CD14-positive monocyte (primary cell): Measurements from ENCODE around the gene KIF1B. TPM values are rescaled to one million over a fixed set of nuclear protein-coding genes. Genes with fewer than 3 reads are reported as not detected.

ENCODE experiments used
- DNase-seq, 3 donors: peaks; one replicate each; pipeline ENCODE4 v3.0.0-alpha.2; 2011 to 2022
- H2AFZ ChIP-seq: 2 replicates; pipeline ENCODE4 v1.6.0; 2012; ENCODE audit warnings: mild to moderate bottlenecking, low read depth, low read length, inconsistent platforms; ENCODE audit not compliant: insufficient read depth, poor library complexity, severe bottlenecking
- H3K27ac ChIP-seq, 2 donors: 1 replicate in 1 of 2; 2 replicates in 1 of 2; pipeline ENCODE4 v1.5.1; 2012 to 2013; ENCODE audit warnings: low read length in 2 of 2, control low read depth in 1 of 2, inconsistent platforms in 1 of 2, low read depth in 1 of 2, mild to moderate bottlenecking in 1 of 2
- H3K27me3 ChIP-seq, 2 donors: one replicate each; pipeline versions ENCODE4 v1.6.0 to v1.6.1; 2011 to 2013; ENCODE audit warnings: low read length in 2 of 2; ENCODE audit not compliant: control insufficient read depth in 2 of 2, insufficient read depth in 2 of 2
- H3K36me3 ChIP-seq, 2 donors: replicated peaks in 1 of 2; 1 replicate in 1 of 2; 2 replicates in 1 of 2; pipeline versions ENCODE4 v1.5.1 to v1.6.1; 2012 to 2013; ENCODE audit warnings: low read length in 2 of 2, control low read depth in 1 of 2, inconsistent platforms in 1 of 2, mild to moderate bottlenecking in 1 of 2; ENCODE audit not compliant: insufficient read depth in 2 of 2, control insufficient read depth in 1 of 2
- H3K4me1 ChIP-seq, 2 donors: 1 replicate in 1 of 2; 2 replicates in 1 of 2; pipeline versions ENCODE4 v1.5.1 to v1.6.1; 2012 to 2013; ENCODE audit warnings: low read length in 2 of 2, control low read depth in 1 of 2, inconsistent platforms in 1 of 2, mild to moderate bottlenecking in 1 of 2, moderate library complexity in 1 of 2; ENCODE audit not compliant: insufficient read depth in 2 of 2, control insufficient read depth in 1 of 2
- H3K4me2 ChIP-seq: replicated peaks from 2 replicates; pipeline ENCODE3; 2012; ENCODE audit warnings: low read length, moderate library complexity, mild to moderate bottlenecking; ENCODE audit not compliant: poor library complexity, severe bottlenecking; ENCODE audit errors: extremely low read depth
- H3K4me3 ChIP-seq, 3 experiments: fragments of 200-600 bp in 1 of 3; sonication (generic) in 1 of 3; replicated peaks in 1 of 3; 1 replicate in 2 of 3; 2 replicates in 1 of 3; pipeline ENCODE4 v1.5.1; 2011 to 2013; ENCODE audit warnings: low read length in 3 of 3, mild to moderate bottlenecking in 3 of 3, control low read depth in 2 of 3, low read depth in 2 of 3, inconsistent platforms in 1 of 3, moderate library complexity in 1 of 3
- H3K79me2 ChIP-seq: 2 replicates; pipeline ENCODE4 v1.6.0; 2012; ENCODE audit warnings: mild to moderate bottlenecking, control low read depth, inconsistent platforms, low read length, moderate library complexity; ENCODE audit not compliant: insufficient read depth
- H3K9ac ChIP-seq: 2 replicates; pipeline ENCODE4 v1.6.0; 2017; ENCODE audit warnings: low read length, mild to moderate bottlenecking; ENCODE audit not compliant: insufficient read depth, poor library complexity, severe bottlenecking
- H3K9me3 ChIP-seq, 2 donors: replicated peaks in 1 of 2; 1 replicate in 1 of 2; 2 replicates in 1 of 2; pipeline versions ENCODE4 v1.5.1 to v1.6.1; 2012 to 2013; ENCODE audit warnings: low read length in 2 of 2, control low read depth in 1 of 2; ENCODE audit not compliant: control insufficient read depth in 1 of 2, insufficient read depth in 1 of 2
- H4K20me1 ChIP-seq: 2 replicates; pipeline ENCODE4 v1.6.0; 2012; ENCODE audit warnings: mild to moderate bottlenecking, low read length, control low read depth, moderate library complexity; ENCODE audit not compliant: insufficient read depth
- H3K27ac Mint-ChIP-seq, 7 donors: one replicate each; pipeline ENCODE4 v1.8.0; 2020; ENCODE audit warnings: mild to moderate bottlenecking in 7 of 7, mixed read lengths in 7 of 7, moderate library complexity in 6 of 7, inconsistent platforms in 2 of 7
- H3K27me3 Mint-ChIP-seq, 3 donors: one replicate each; pipeline ENCODE4 v1.8.0; 2021 to 2022; ENCODE audit warnings: low read depth in 3 of 3, mild to moderate bottlenecking in 3 of 3, mixed read lengths in 3 of 3, moderate library complexity in 3 of 3, inconsistent platforms in 1 of 3
- H3K36me3 Mint-ChIP-seq, 2 donors: one replicate each; pipeline ENCODE4 v1.8.0; 2020; ENCODE audit warnings: mixed read lengths in 2 of 2, inconsistent platforms in 1 of 2, mild to moderate bottlenecking in 1 of 2
- H3K4me1 Mint-ChIP-seq: one replicate; pipeline ENCODE4 v1.8.0; 2020; ENCODE audit warnings: mild to moderate bottlenecking, mixed read lengths
- H3K4me3 Mint-ChIP-seq, 2 donors: one replicate each; pipeline ENCODE4 v1.8.0; 2020; ENCODE audit warnings: mild to moderate bottlenecking in 2 of 2, mixed read lengths in 2 of 2, moderate library complexity in 1 of 2
- H3K9me3 Mint-ChIP-seq, 7 donors: one replicate each; pipeline ENCODE4 v1.8.0; 2020 to 2022; ENCODE audit warnings: mixed read lengths in 7 of 7, mild to moderate bottlenecking in 6 of 7, moderate library complexity in 6 of 7, inconsistent platforms in 2 of 7
- WGBS: methylation state at CpG from one replicate; pipeline ENCODE4 v1.1.5; 2013; ENCODE audit warnings: missing lambda C conversion rate; ENCODE audit not compliant: insufficient coverage; 5-methylcytosine and 5-hydroxymethylcytosine counted together
- intact Hi-C, 2 donors: fragments of 100-400 bp; cut with micrococcal nuclease; formaldehyde crosslinking; loops; one replicate each; pipeline versions ENCODE4 v1.15.0 to v1.15.1; 2023
- polyA plus RNA-seq, 3 donors: library from polyadenylated mRNA; depleted of rRNA in 1 of 3; unstranded in 2 of 3; stranded (reverse) in 1 of 3; fragments of 300-500 nt in 2 of 3; fragments of >200 nt in 1 of 3; fragmentation: Illumina TruSeq in 2 of 3; gene quantifications; 1 replicate in 2 of 3; 2 replicates in 1 of 3; pipeline ENCODE4 v1.2.3, GENCODE V29; 2012 to 2021
- TF ChIP-seq, protein P1 (sequence below): fragments of 200-600 bp; IDR thresholded peaks from one replicate; pipeline ENCODE4 v1.8.0; 2022; ENCODE audit warnings: antibody characterized with exemption, mild to moderate bottlenecking

The KIF1B gene
- polyA plus RNA-seq, 3 donors, result 3.0 to 7.0 (median 3.3) TPM

DNA sequence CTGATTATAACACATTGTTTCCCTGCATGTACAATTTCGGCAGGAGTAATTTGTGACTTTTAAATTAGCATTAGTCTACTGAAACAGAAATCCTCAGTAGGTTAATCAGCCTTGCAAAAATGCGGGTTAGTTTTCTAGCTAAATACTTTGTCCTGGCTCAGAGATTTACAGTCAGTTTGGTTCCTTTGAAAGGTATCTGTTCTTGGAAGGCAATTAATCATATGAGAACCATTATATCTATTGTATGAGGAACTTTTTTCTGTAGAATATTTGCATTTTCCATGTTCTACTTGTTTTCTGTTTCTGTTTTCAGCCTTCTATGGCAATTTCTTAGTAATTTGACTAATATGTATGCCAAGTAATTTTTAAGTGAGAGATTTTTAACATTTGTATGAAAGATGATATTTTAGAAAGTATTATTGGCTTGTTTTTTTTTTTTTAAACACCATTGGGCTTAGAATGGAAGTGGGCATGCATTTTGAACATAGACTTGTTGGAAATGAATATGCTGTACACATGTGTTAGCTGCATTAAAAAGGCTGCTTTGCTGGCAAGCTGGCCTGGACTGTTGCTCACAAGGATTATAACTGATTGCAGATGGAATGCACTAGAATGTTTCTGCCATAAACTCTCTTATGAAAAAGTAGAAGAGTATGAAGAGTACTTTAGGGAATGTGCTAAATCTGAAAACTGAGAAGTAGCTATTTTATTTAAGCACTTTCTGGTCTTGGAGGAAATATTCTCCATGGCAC is 26.2 kb downstream of the KIF1B start:
- H3K79me2 ChIP-seq, result peaks cover 20% of the 10 kb centered on the region
- peaks cover 64% of the 10 kb centered on the region for H4K20me1 ChIP-seq
- no peak overlapping the region for H3K4me3 ChIP-seq
- no peak overlapping the region for H2AFZ ChIP-seq
- H3K9ac ChIP-seq, result no peak overlapping the region
- H3K27ac ChIP-seq, result no peak overlapping the region
- H3K4me2 ChIP-seq, result no peak overlapping the region
- peaks cover 3 to 42% of the 10 kb centered on the region in 2 donors for H3K36me3 ChIP-seq
- Mint-ChIP-seq H3K4me1 (no peaks in the 10 kb centered on the region), H3K27me3 (peaks cover 0 to 2% (median 0%) of the 10 kb centered on the region in 3 donors), H3K27ac (no peak overlapping the region), H3K36me3 (peaks cover 14 to 52% of the 10 kb centered on the region in 2 donors), H3K9me3 (no peaks in the 10 kb centered on the region), H3K4me3 (no peak overlapping the region)
- no peak for DNase-seq
- H3K9me3 ChIP-seq, result no peaks in the 10 kb centered on the region
- no peaks in the 10 kb centered on the region for H3K4me1 ChIP-seq
- TF ChIP-seq, protein P1, sequence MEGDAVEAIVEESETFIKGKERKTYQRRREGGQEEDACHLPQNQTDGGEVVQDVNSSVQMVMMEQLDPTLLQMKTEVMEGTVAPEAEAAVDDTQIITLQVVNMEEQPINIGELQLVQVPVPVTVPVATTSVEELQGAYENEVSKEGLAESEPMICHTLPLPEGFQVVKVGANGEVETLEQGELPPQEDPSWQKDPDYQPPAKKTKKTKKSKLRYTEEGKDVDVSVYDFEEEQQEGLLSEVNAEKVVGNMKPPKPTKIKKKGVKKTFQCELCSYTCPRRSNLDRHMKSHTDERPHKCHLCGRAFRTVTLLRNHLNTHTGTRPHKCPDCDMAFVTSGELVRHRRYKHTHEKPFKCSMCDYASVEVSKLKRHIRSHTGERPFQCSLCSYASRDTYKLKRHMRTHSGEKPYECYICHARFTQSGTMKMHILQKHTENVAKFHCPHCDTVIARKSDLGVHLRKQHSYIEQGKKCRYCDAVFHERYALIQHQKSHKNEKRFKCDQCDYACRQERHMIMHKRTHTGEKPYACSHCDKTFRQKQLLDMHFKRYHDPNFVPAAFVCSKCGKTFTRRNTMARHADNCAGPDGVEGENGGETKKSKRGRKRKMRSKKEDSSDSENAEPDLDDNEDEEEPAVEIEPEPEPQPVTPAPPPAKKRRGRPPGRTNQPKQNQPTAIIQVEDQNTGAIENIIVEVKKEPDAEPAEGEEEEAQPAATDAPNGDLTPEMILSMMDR, result no peak
- WGBS, result 100% methylated on average over 1 of the region's 2 CpGs
- H3K27me3 ChIP-seq, result no peaks in the 10 kb centered on the region
- intact Hi-C loops, result no loop called here

DNA sequence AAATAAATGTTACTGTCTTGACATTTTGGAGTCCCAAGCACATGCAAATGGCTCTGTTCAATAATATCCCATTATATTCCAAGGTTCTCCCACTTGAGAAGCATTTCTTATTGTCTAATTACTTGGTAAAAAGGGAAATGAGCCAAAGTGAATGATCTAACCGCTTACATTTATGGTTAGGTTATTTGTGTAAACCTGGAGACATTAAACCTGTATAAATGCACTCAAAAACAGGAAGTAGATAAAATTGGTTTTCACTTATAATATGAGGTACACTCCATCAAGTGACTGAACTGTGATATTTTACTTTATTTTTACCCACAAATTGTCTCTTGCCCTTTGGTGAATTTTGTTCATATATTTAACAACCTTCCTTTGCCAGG is 26.8 kb downstream of the KIF1B start:
- WGBS, result no CpG with 5 or more reads among the region's 1 CpG
- H3K79me2 ChIP-seq, result peaks cover 23% of the 10 kb centered on the region
- Mint-ChIP-seq H3K27me3 (peaks cover 0 to 2% (median 0%) of the 10 kb centered on the region in 3 donors), H3K4me1 (no peaks in the 10 kb centered on the region), H3K4me3 (no peak overlapping the region), H3K27ac (no peak overlapping the region), H3K9me3 (no peaks in the 10 kb centered on the region), H3K36me3 (peaks cover 14 to 48% of the 10 kb centered on the region in 2 donors)
- H3K36me3 ChIP-seq, result peaks cover 3 to 41% of the 10 kb centered on the region in 2 donors
- H3K4me2 ChIP-seq, result no peak overlapping the region
- H3K27ac ChIP-seq, result no peak overlapping the region
- no peaks in the 10 kb centered on the region for H3K9me3 ChIP-seq
- intact Hi-C loops, result no loop called here
- H3K4me3 ChIP-seq, result no peak overlapping the region
- no peak overlapping the region for H2AFZ ChIP-seq
- TF ChIP-seq, protein P1, result no peak
- no peaks in the 10 kb centered on the region for H3K27me3 ChIP-seq
- peaks cover 0 to 4% of the 10 kb centered on the region in 2 donors for H3K4me1 ChIP-seq
- H3K9ac ChIP-seq, result no peak overlapping the region
- no peak for DNase-seq
- H4K20me1 ChIP-seq, result peaks cover 64% of the 10 kb centered on the region
